Esophagus squamous epithelium (tissue), 5 donors: ENCODE results near the gene PTPRN2. TPM values are rescaled to one million over a fixed set of nuclear protein-coding genes. Genes with fewer than 3 reads are reported as not detected.
"Not testable (repeated sequence)": the region's sequence is repeated elsewhere in the genome, so short reads cannot be mapped to it uniquely, and the experiment has no call there.

Experiments
- DNase-seq: peaks from one replicate; lab custom pipeline; 2025; lab: John Stamatoyannopoulos, UW
- H3K27ac ChIP-seq, 4 donors: fragments of 200-600 bp; sonication (generic); one replicate each; pipeline ENCODE4 v1.5.1; 2016 to 2019; ENCODE audit warnings: mild to moderate bottlenecking in 1 of 4
- H3K27me3 ChIP-seq, 4 donors: fragments of 200-600 bp; sonication (generic); 1 replicate in 3 of 4; 2 replicates in 1 of 4; pipeline versions ENCODE4 v1.5.1 to v1.6.0; 2017 to 2021; ENCODE audit warnings: antibody characterized with exemption in 1 of 4
- H3K36me3 ChIP-seq, 3 donors: fragments of 200-600 bp; sonication (generic); one replicate each; pipeline ENCODE4 v1.5.1; 2016 to 2019
- H3K4me1 ChIP-seq, 3 donors: fragments of 200-600 bp; sonication (generic); one replicate each; pipeline ENCODE4 v1.5.1; 2017 to 2019
- H3K4me3 ChIP-seq, 4 donors: fragments of 200-600 bp; sonication (generic); 1 replicate in 3 of 4; 2 replicates in 1 of 4; pipeline ENCODE4 v1.5.1; 2016 to 2019; ENCODE audit warnings: mild to moderate bottlenecking in 2 of 4, moderate library complexity in 1 of 4
- H3K9me3 ChIP-seq, 3 donors: fragments of 200-600 bp; sonication (generic); one replicate each; pipeline ENCODE4 v1.5.1; 2016 to 2019
- CTCF ChIP-seq, 6 experiments: fragments of 450-650 bp in 4 of 6; fragments of 200-600 bp in 2 of 6; sonication (generic) in 2 of 6; IDR thresholded peaks; one replicate each; pipeline ENCODE4 v1.5.1; 2016 to 2019; ENCODE audit warnings: antibody characterized with exemption in 6 of 6, mild to moderate bottlenecking in 4 of 6, moderate library complexity in 4 of 6
- POLR2A ChIP-seq, 4 donors: fragments of 450-650 bp; IDR thresholded peaks; one replicate each; pipeline ENCODE4 v1.6.1; 2017; ENCODE audit warnings: antibody characterized with exemption in 4 of 4, mild to moderate bottlenecking in 4 of 4, moderate library complexity in 3 of 4
- WGBS, 2 donors: methylation state at CpG; one replicate each; pipeline ENCODE4 v1.1.5; 2018; 5-methylcytosine and 5-hydroxymethylcytosine counted together
- intact Hi-C: fragments of 100-400 bp; cut with DNase I; formaldehyde crosslinking; loops from one replicate; pipeline ENCODE4 v1.15.0; 2022
- total RNA-seq, 4 donors: library from RNA; depleted of rRNA; stranded (reverse); fragments of >200 nt; gene quantifications; one replicate each; pipeline ENCODE4 v1.1.0, GENCODE V29; 2016
- donor health status: DM: yes; HTN: yes; CAD: no.

PTPRN2 gene
- total RNA-seq, 4 donors from 2014 or later, result 0.38 to 2.7 (median 1.0) TPM

DNA sequence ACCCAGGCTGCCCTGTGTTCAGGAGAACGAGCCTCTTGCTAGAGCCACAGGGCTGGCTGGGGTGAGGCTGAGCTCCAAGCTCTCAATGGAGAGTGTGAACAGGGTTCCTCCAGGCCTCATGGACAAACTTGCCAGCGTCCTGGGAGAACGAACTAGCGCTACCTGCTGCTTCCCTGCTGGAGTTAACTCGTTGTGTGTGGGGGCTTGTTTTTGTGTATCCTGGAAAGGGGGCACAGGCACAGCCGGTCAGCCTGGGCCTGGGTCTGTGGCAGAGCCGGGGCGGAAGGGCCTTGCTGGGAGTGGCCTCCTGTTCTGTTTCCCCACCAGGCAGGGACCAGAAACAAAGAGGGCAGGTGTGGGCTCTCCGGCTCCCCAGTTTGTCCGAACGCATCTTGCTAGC lies 991.6 kb downstream of the PTPRN2 start:
- H3K27me3 ChIP-seq, result no peaks in the 10 kb centered on the region
- no peak for DNase-seq
- 87% methylated on average over 8 of the region's 11 CpGs; no CpG with 5 or more reads in 1 of the 2 donors for WGBS, 2 donors
- H3K4me3 ChIP-seq, result no peak overlapping the region
- TF ChIP-seq POLR2A (IDR thresholded peaks at IDR 0.05), result no peak
- TF ChIP-seq CTCF (IDR thresholded peaks at IDR 0.05), result no peak
- H3K27ac ChIP-seq, result no peak overlapping the region
- no peaks in the 10 kb centered on the region for H3K9me3 ChIP-seq
- intact Hi-C loops, result no loop called here
- H3K4me1 ChIP-seq, result no peaks in the 10 kb centered on the region
- H3K36me3 ChIP-seq, result no peaks in the 10 kb centered on the region

- no peak for DNase-seq
- H3K4me3 ChIP-seq, result no peak overlapping the region
- intact Hi-C loops, result no loop called here
- WGBS, 2 donors, result 78 to 82% methylated on average over 19 to 20 of the region's 20 CpGs
- peaks cover 0 to 4% (median 0%) of the 10 kb centered on the region in 4 donors for H3K27me3 ChIP-seq
- no peaks in the 10 kb centered on the region for H3K36me3 ChIP-seq
- H3K27ac ChIP-seq, result no peak overlapping the region
- no peaks in the 10 kb centered on the region for H3K9me3 ChIP-seq
- TF ChIP-seq CTCF (IDR thresholded peaks at IDR 0.05) (no peak), POLR2A (IDR thresholded peaks at IDR 0.05) (no peak)
- no peaks in the 10 kb centered on the region for H3K4me1 ChIP-seq
Observed at GRCh38 chr7:157595086-157595855, 992.4 kb downstream of the PTPRN2 start.

DNA sequence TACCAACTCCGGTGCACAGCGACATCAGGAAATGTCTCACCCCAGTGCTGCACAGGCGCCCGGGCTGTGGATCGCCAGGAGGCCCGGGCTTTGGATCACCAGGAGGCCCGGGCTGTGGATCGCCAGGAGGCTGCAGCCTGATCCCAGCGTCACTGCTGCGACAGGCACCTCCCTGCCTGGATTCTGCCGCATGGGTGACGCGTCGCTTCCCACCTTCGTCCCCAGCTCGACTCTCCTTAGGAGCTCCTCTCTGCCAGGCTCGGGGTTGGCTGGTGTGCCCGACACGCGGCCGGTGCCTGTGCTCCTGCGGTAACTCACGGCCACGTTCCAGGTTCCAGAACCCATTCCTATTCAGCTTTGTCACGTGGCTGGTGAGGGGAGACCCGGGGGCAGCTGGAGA lies 993.3 kb downstream of the PTPRN2 start:
- WGBS, 2 donors, result 87 to 100% methylated on average over 1 to 8 of the region's 26 CpGs
- TF ChIP-seq POLR2A (IDR thresholded peaks at IDR 0.05), result no peak
- no peak for TF ChIP-seq CTCF (IDR thresholded peaks at IDR 0.05)
- DNase-seq, result no peak
- no peaks in the 10 kb centered on the region for H3K4me1 ChIP-seq
- intact Hi-C loops, result no loop called here
- H3K27me3 ChIP-seq, result peaks cover 0 to 5% (median 0%) of the 10 kb centered on the region in 4 donors
- H3K27ac ChIP-seq, result no peak overlapping the region
- H3K4me3 ChIP-seq, result no peak overlapping the region
- no peaks in the 10 kb centered on the region for H3K36me3 ChIP-seq
- no peaks in the 10 kb centered on the region for H3K9me3 ChIP-seq

DNA sequence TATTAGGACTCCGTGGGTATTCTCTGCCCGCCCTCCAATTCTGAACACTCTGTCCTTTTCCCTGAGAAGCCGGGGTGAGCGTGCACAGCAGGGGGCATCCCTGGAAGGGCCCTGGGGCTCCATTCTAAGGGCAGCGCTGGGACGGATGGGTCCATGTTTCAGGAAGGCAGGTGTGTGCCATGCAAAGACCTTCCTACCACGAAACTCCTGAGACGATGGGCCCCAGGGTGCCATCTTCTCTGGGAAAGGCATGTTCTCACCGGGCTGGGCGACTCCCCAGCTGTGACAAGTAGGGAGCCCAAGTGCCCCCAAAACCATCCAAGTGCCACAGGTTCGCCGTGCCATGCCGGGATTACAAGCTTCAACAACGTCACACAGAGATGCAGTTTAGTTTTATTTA lies 994.1 kb downstream of the PTPRN2 start:
- DNase-seq, result no peak
- 85 to 89% methylated on average over 10 to 12 of the region's 14 CpGs for WGBS, 2 donors
- H3K27me3 ChIP-seq, result peaks cover 0 to 6% (median 0%) of the 10 kb centered on the region in 4 donors
- intact Hi-C loops, result no loop called here
- no peaks in the 10 kb centered on the region for H3K4me1 ChIP-seq
- no peaks in the 10 kb centered on the region for H3K9me3 ChIP-seq
- no peak overlapping the region for H3K4me3 ChIP-seq
- TF ChIP-seq CTCF (IDR thresholded peaks at IDR 0.05) (no peak), POLR2A (IDR thresholded peaks at IDR 0.05) (no peak)
- H3K36me3 ChIP-seq, result no peaks in the 10 kb centered on the region
- no peak overlapping the region for H3K27ac ChIP-seq

- H3K4me1 ChIP-seq, H3K9me3 ChIP-seq, H3K27ac ChIP-seq, H3K36me3 ChIP-seq, H3K27me3 ChIP-seq, DNase-seq, intact Hi-C loops, H3K4me3 ChIP-seq: not testable (repeated sequence)
- WGBS, 2 donors, result 88 to 89% methylated on average over 23 to 31 of the region's 31 CpGs
Observed at GRCh38 chr7:157592636-157593320, 994.8 kb downstream of the PTPRN2 start.
